HG02759 (cell line): ENCODE results near the gene FOXP1.

Source experiments
- ATAC-seq: cut with Tn5 transposase; IDR thresholded peaks from one replicate; pipeline ENCODE4 v1.9.1; 2021; ENCODE audit warnings: mild to moderate bottlenecking, moderate library complexity; ENCODE audit not compliant: unreplicated experiment

The FOXP1 gene

GRCh38 chr3:71166339-71167240 is 416.9 kb downstream of the FOXP1 start:
- ATAC-seq: no peak

GRCh38 chr3:71164881-71165280 is 418.6 kb downstream of the FOXP1 start:
- no peak for ATAC-seq

GRCh38 chr3:71163198-71163918 is 420.2 kb downstream of the FOXP1 start:
- ATAC-seq: no peak

- no peak for ATAC-seq
These were observed 421.3 kb downstream of the FOXP1 start for GRCh38 chr3:71162221-71162620.

- ATAC-seq: no peak
These were observed 422.6 kb downstream of the FOXP1 start for GRCh38 chr3:71160785-71161546.

- no peak for ATAC-seq
These were observed 427.4 kb downstream of the FOXP1 start for GRCh38 chr3:71156062-71156665.

GRCh38 chr3:71154846-71155245 is 428.7 kb downstream of the FOXP1 start:
- no peak for ATAC-seq

GRCh38 chr3:71153713-71154112 is 429.8 kb downstream of the FOXP1 start:
- ATAC-seq: no peak

- ATAC-seq: no peak
These were observed 430.6 kb downstream of the FOXP1 start for GRCh38 chr3:71152892-71153265.

- no peak for ATAC-seq
These were observed 431.3 kb downstream of the FOXP1 start for GRCh38 chr3:71152039-71152891.

GRCh38 chr3:71149959-71150954 is 433.3 kb downstream of the FOXP1 start:
- ATAC-seq: peak; percentile 78

- ATAC-seq: no peak
These were observed 435.0 kb downstream of the FOXP1 start for GRCh38 chr3:71148455-71149060.

GRCh38 chr3:71146673-71147072 is 436.9 kb downstream of the FOXP1 start:
- ATAC-seq: no peak

GRCh38 chr3:71145954-71146353 is 437.6 kb downstream of the FOXP1 start:
- no peak for ATAC-seq

GRCh38 chr3:71144525-71145253 is 438.8 kb downstream of the FOXP1 start:
- ATAC-seq: no peak

- ATAC-seq: no peak
These were observed 440.0 kb downstream of the FOXP1 start for GRCh38 chr3:71143493-71143892.

- ATAC-seq: no peak
These were observed 440.9 kb downstream of the FOXP1 start for GRCh38 chr3:71142441-71143161.
